Gastroesophageal sphincter (tissue), 3 donors: ENCODE data around the gene ASTL.

Experiments used
- POLR2A ChIP-seq, 2 donors: fragments of 450-650 bp; IDR thresholded peaks; one replicate each; pipeline ENCODE4 v1.6.1; 2017; ENCODE audit warnings: antibody characterized with exemption in 2 of 2, mild to moderate bottlenecking in 2 of 2, moderate library complexity in 1 of 2
- POLR2AphosphoS5 ChIP-seq: sonication (generic); formaldehyde crosslinking; IDR thresholded peaks from one replicate; pipeline ENCODE4 v1.6.1; 2017; ENCODE audit warnings: antibody characterized with exemption
- TF ChIP-seq, protein P1 (sequence below), 4 experiments: fragments of 200-600 bp in 2 of 4; fragments of 450-650 bp in 2 of 4; sonication (generic) in 1 of 4; IDR thresholded peaks; one replicate each; pipeline ENCODE4 v1.5.1; 2017 to 2019; ENCODE audit warnings: antibody characterized with exemption in 4 of 4, mild to moderate bottlenecking in 2 of 4, moderate library complexity in 2 of 4

DNA sequence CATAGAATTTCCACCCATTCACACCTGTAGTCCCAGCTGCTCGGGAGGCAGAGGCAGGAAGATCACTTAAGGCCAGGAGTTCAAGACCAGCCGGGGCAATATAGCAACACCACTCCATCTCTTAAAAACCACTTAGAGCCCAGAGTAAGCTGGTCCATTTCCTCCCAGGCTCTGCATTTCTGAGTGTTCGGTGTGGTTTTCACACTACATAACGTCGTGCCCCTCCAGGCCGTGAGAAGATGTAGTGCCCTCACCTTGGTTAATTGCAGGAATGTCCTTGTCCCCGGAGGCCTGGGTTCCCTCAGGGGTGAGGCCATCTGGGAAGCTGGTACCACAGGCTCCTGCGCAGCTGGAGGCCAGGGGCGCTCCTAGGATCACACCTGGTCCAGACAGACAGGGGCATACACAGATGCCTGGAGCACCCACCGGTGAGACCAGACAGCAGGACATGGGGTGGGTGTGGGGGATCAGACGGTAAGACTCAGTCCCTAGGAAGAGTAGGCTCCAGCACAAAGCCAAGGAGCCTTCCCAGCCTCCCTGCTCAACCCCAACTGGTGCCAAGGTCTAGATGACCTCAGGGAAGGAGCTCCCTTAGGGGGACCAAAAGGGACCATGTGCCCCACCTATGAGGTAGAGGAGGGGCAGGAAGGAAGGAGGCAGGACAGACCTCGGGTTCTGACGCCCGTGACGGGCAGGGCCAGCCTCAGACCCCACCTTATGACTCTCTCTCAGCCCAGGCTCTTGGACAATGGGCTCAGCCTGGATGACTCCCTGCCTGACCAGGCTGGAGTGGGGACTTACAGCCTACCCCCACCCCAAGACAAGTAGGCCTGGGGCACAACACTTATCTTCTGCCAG lies 752 bp downstream of the ASTL start:
- TF ChIP-seq POLR2AphosphoS5 (no peak), POLR2A (IDR thresholded peaks at IDR 0.05) (no peak)
- TF ChIP-seq, protein P1, sequence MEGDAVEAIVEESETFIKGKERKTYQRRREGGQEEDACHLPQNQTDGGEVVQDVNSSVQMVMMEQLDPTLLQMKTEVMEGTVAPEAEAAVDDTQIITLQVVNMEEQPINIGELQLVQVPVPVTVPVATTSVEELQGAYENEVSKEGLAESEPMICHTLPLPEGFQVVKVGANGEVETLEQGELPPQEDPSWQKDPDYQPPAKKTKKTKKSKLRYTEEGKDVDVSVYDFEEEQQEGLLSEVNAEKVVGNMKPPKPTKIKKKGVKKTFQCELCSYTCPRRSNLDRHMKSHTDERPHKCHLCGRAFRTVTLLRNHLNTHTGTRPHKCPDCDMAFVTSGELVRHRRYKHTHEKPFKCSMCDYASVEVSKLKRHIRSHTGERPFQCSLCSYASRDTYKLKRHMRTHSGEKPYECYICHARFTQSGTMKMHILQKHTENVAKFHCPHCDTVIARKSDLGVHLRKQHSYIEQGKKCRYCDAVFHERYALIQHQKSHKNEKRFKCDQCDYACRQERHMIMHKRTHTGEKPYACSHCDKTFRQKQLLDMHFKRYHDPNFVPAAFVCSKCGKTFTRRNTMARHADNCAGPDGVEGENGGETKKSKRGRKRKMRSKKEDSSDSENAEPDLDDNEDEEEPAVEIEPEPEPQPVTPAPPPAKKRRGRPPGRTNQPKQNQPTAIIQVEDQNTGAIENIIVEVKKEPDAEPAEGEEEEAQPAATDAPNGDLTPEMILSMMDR (IDR thresholded peaks at IDR 0.05): no peak
